ENCODE results near the gene GJA3. TPM values are rescaled to one million over a fixed set of nuclear protein-coding genes. Genes with fewer than 3 reads are reported as not detected.

The GJA3 gene
- total RNA-seq, 1 donor from 2014 or later: 17.6 TPM

- Histone ChIP-seq H3K4me3 (no peak overlapping the region), H3K36me3 (no peaks in the 10 kb centered on the region), H3K4me1 (peaks cover 48% of the 10 kb centered on the region), H3K27ac (replicated peaks) (no peak overlapping the region), H3K27me3 (ENCODE audit: low read depth) (peaks cover 73% of the 10 kb centered on the region), H3K9me3 (replicated peaks) (no peaks in the 10 kb centered on the region)
- intact Hi-C loops (cut with micrococcal nuclease): no loop called here
- TF ChIP-seq CTCF (IDR thresholded peaks at IDR 0.05; ENCODE audit: borderline replicate concordance): no peak
- DNase-seq: no peak
Measured at GRCh38 chr13:20146381-20146780, 14.5 kb downstream of the GJA3 start.

GRCh38 chr13:20145521-20145920 is 15.3 kb downstream of the GJA3 start:
- Histone ChIP-seq H3K4me3 (no peak overlapping the region), H3K9me3 (replicated peaks) (no peaks in the 10 kb centered on the region), H3K4me1 (peaks cover 46% of the 10 kb centered on the region), H3K27me3 (ENCODE audit: low read depth) (peaks cover 70% of the 10 kb centered on the region), H3K27ac (replicated peaks) (no peak overlapping the region), H3K36me3 (no peaks in the 10 kb centered on the region)
- DNase-seq: no peak
- intact Hi-C loops (cut with micrococcal nuclease): no loop called here
- TF ChIP-seq CTCF (IDR thresholded peaks at IDR 0.05; ENCODE audit: borderline replicate concordance): no peak

- intact Hi-C loops (cut with micrococcal nuclease): no loop called here
- Histone ChIP-seq H3K27me3 (ENCODE audit: low read depth) (peaks cover 68% of the 10 kb centered on the region), H3K27ac (replicated peaks) (no peak overlapping the region), H3K4me3 (no peak overlapping the region), H3K9me3 (replicated peaks) (no peaks in the 10 kb centered on the region), H3K4me1 (peaks cover 46% of the 10 kb centered on the region), H3K36me3 (no peaks in the 10 kb centered on the region)
- no peak for TF ChIP-seq CTCF (IDR thresholded peaks at IDR 0.05; ENCODE audit: borderline replicate concordance)
- DNase-seq: no peak
Measured at GRCh38 chr13:20144141-20144850, 16.6 kb downstream of the GJA3 start.

GRCh38 chr13:20142927-20143480 is 17.8 kb downstream of the GJA3 start:
- Histone ChIP-seq H3K4me1 (peaks cover 57% of the 10 kb centered on the region), H3K36me3 (no peaks in the 10 kb centered on the region), H3K27me3 (ENCODE audit: low read depth) (peaks cover 61% of the 10 kb centered on the region), H3K27ac (replicated peaks) (no peak overlapping the region), H3K4me3 (no peak overlapping the region), H3K9me3 (replicated peaks) (no peaks in the 10 kb centered on the region)
- no peak for TF ChIP-seq CTCF (IDR thresholded peaks at IDR 0.05; ENCODE audit: borderline replicate concordance)
- DNase-seq: no peak
- intact Hi-C loops (cut with micrococcal nuclease): no loop called here

- no peak for DNase-seq
Measured at GRCh38 chr13:20142023-20142926, 18.6 kb downstream of the GJA3 start.

More at GRCh38 chr13:20142023-20142926, 18.6 kb downstream of the GJA3 start:
- peaks cover 64% of the 10 kb centered on the region for H3K4me1 ChIP-seq
- peak overlapping the region; percentile 86 for H3K27ac ChIP-seq (replicated peaks)
- no peaks in the 10 kb centered on the region for H3K36me3 ChIP-seq
- H3K9me3 ChIP-seq (replicated peaks): no peaks in the 10 kb centered on the region
- intact Hi-C loops (cut with micrococcal nuclease): no loop called here
- H3K4me3 ChIP-seq: peak overlapping the region; percentile 45
- H3K27me3 ChIP-seq (ENCODE audit: low read depth): peaks cover 67% of the 10 kb centered on the region
- no peak for TF ChIP-seq CTCF (IDR thresholded peaks at IDR 0.05; ENCODE audit: borderline replicate concordance)
